Vagina (tissue), 2 donors: ENCODE results near the gene TRIM59.

Experiments
- POLR2AphosphoS5 ChIP-seq, 2 donors: sonication (generic); formaldehyde crosslinking; IDR thresholded peaks; one replicate each; pipeline ENCODE4 v1.9.0; 2017; ENCODE audit warnings: antibody characterized with exemption in 2 of 2, mild to moderate bottlenecking in 2 of 2, low read depth in 1 of 2; ENCODE audit not compliant: insufficient read depth in 1 of 2
- TF ChIP-seq, protein P1 (sequence below), 3 experiments: fragments of 450-650 bp in 2 of 3; fragments of 200-600 bp in 1 of 3; sonication (generic) in 1 of 3; IDR thresholded peaks; one replicate each; pipeline ENCODE4 v1.5.1; 2017 to 2019; ENCODE audit warnings: antibody characterized with exemption in 3 of 3, mild to moderate bottlenecking in 2 of 3, moderate library complexity in 2 of 3

DNA sequence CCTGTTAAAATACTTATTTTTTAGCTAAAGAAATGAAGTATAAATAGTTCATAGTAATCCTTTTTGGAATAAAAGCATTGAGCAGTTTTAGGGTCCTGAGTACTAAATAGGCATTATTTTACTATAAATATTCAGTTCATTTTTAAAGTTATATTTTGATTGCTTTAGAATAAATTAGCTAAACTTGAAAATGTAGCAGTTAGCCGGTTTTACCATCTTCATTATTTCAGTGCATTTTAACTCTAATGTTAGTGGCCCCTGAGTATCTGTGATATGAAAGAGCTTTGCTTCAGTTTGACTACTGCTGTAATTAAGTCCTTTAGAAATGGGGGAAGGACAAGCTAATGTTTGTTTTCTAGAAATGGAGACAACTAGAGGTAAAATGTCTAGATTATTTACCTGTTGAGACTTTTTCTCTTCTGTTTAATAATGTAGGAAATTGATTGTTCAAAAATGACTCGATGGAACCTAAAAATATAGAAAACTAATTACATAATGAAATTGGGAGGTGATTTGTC is 46.5 kb downstream of the TRIM59 start:
- no peak for TF ChIP-seq POLR2AphosphoS5 (IDR thresholded peaks at IDR 0.05; ENCODE audit: insufficient read depth in 1 of 2, low read depth in 1 of 2)
- TF ChIP-seq, protein P1, sequence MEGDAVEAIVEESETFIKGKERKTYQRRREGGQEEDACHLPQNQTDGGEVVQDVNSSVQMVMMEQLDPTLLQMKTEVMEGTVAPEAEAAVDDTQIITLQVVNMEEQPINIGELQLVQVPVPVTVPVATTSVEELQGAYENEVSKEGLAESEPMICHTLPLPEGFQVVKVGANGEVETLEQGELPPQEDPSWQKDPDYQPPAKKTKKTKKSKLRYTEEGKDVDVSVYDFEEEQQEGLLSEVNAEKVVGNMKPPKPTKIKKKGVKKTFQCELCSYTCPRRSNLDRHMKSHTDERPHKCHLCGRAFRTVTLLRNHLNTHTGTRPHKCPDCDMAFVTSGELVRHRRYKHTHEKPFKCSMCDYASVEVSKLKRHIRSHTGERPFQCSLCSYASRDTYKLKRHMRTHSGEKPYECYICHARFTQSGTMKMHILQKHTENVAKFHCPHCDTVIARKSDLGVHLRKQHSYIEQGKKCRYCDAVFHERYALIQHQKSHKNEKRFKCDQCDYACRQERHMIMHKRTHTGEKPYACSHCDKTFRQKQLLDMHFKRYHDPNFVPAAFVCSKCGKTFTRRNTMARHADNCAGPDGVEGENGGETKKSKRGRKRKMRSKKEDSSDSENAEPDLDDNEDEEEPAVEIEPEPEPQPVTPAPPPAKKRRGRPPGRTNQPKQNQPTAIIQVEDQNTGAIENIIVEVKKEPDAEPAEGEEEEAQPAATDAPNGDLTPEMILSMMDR (IDR thresholded peaks at IDR 0.05): no peak
